Measurements from ENCODE around the gene UBL5.
A peak's percentile ranks its signal among the peaks of the same experiment; 100 is the strongest.
"Not testable (repeated sequence)": the region's sequence is repeated elsewhere in the genome, so short reads cannot be mapped to it uniquely, and the experiment has no call there.

The UBL5 gene

GRCh38 chr19:9834726-9835506, 7.2 kb downstream of the UBL5 start, which contains the start of gene PIN1:
Gene PIN1, plus strand, starts transcription at chr19:9835318. Its CDS starts 27 bp downstream, at chr19:9835345.
- DNase-seq (ENCODE audit: low read depth), result peak; percentile 98
- TF ChIP-seq, protein P1, sequence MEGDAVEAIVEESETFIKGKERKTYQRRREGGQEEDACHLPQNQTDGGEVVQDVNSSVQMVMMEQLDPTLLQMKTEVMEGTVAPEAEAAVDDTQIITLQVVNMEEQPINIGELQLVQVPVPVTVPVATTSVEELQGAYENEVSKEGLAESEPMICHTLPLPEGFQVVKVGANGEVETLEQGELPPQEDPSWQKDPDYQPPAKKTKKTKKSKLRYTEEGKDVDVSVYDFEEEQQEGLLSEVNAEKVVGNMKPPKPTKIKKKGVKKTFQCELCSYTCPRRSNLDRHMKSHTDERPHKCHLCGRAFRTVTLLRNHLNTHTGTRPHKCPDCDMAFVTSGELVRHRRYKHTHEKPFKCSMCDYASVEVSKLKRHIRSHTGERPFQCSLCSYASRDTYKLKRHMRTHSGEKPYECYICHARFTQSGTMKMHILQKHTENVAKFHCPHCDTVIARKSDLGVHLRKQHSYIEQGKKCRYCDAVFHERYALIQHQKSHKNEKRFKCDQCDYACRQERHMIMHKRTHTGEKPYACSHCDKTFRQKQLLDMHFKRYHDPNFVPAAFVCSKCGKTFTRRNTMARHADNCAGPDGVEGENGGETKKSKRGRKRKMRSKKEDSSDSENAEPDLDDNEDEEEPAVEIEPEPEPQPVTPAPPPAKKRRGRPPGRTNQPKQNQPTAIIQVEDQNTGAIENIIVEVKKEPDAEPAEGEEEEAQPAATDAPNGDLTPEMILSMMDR (IDR thresholded peaks at IDR 0.05; ENCODE audit: low read length, missing control alignments), result no peak
- peak within 1 kb of the TSS; percentile 79 for H3K4me3 ChIP-seq (replicated peaks; ENCODE audit: low read depth, low read length)

GRCh38 chr19:9835507-9835949, 7.8 kb downstream of the UBL5 start:
- H3K4me3 ChIP-seq (replicated peaks; ENCODE audit: low read depth, low read length), result peak overlapping the region; percentile 78
- TF ChIP-seq, protein P1 (IDR thresholded peaks at IDR 0.05; ENCODE audit: low read length, missing control alignments), result no peak
- DNase-seq (ENCODE audit: low read depth), result no peak

GRCh38 chr19:9836021-9836420, 8.3 kb downstream of the UBL5 start:
- H3K4me3 ChIP-seq (replicated peaks; ENCODE audit: low read depth, low read length), result peak overlapping the region; percentile 78
- TF ChIP-seq, protein P1 (IDR thresholded peaks at IDR 0.05; ENCODE audit: low read length, missing control alignments), result no peak
- DNase-seq (ENCODE audit: low read depth), result peak; percentile 44

DNA sequence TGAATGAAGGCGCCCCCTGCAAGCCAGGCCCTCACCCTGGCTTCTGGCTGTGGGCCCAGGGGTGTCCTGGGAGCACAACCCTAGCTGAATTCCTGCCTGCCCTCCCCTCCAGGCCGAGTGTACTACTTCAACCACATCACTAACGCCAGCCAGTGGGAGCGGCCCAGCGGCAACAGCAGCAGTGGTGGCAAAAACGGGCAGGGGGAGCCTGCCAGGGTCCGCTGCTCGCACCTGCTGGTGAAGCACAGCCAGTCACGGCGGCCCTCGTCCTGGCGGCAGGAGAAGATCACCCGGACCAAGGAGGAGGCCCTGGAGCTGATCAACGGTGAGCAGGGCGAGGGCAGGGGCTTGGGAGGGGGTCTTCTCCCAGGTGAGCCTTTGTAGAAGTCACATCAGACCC, 10.6 kb downstream of the UBL5 start:
- TF ChIP-seq, protein P1 (IDR thresholded peaks at IDR 0.05; ENCODE audit: low read length, missing control alignments), result no peak
- no peak for DNase-seq (ENCODE audit: low read depth)
- no peak overlapping the region for H3K4me3 ChIP-seq (replicated peaks; ENCODE audit: low read depth, low read length)

GRCh38 chr19:9839415-9839814, 11.7 kb downstream of the UBL5 start:
- no peak overlapping the region for H3K4me3 ChIP-seq (replicated peaks; ENCODE audit: low read depth, low read length)
- TF ChIP-seq, protein P1 (IDR thresholded peaks at IDR 0.05; ENCODE audit: low read length, missing control alignments), result no peak
- peak; percentile 27 for DNase-seq (ENCODE audit: low read depth)

- DNase-seq (ENCODE audit: low read depth), result no peak
- no peak overlapping the region for H3K4me3 ChIP-seq (replicated peaks; ENCODE audit: low read depth, low read length)
- TF ChIP-seq, protein P1 (IDR thresholded peaks at IDR 0.05; ENCODE audit: low read length, missing control alignments), result no peak
These were observed 15.3 kb downstream of the UBL5 start for GRCh38 chr19:9842834-9843625.

DNA sequence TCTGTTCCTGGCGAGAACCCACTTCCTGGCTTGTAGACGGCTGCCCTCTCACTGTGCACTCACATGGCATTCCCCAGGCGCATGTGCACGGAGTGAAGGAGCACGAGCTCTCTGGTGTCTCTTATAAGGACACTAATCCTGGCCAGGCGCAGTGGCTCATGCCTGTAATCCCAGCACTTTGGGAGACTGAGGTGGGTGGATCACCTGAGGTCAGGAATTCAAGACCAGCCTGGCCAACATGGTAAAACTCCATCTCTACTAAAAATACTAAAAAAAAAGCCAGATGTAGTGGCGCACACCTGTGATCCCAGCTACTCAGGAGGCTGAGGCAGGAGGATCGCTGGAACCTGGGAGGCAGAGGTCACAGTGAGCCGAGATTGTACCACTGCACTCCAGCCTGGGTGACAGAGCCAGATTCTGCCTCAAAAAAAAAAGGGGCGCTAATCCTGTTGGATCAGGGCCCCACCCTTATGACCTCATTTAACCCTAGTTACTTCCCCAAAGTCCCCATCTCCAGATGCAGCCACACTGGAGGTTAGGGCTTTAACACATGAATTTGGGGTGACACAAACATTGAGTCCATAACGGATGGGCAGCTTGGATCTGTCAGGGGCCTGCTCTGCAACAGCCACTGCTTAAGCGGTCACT, 16.0 kb downstream of the UBL5 start:
- H3K4me3 ChIP-seq (replicated peaks; ENCODE audit: low read depth, low read length), result not testable (repeated sequence)

More for the DNA sequence above, 16.0 kb downstream of the UBL5 start:
- DNase-seq (ENCODE audit: low read depth), result not testable (repeated sequence)
